ENCODE results near the gene ADH1B.

- TF ChIP-seq, protein P1, sequence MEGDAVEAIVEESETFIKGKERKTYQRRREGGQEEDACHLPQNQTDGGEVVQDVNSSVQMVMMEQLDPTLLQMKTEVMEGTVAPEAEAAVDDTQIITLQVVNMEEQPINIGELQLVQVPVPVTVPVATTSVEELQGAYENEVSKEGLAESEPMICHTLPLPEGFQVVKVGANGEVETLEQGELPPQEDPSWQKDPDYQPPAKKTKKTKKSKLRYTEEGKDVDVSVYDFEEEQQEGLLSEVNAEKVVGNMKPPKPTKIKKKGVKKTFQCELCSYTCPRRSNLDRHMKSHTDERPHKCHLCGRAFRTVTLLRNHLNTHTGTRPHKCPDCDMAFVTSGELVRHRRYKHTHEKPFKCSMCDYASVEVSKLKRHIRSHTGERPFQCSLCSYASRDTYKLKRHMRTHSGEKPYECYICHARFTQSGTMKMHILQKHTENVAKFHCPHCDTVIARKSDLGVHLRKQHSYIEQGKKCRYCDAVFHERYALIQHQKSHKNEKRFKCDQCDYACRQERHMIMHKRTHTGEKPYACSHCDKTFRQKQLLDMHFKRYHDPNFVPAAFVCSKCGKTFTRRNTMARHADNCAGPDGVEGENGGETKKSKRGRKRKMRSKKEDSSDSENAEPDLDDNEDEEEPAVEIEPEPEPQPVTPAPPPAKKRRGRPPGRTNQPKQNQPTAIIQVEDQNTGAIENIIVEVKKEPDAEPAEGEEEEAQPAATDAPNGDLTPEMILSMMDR (IDR thresholded peaks at IDR 0.05 in 8 of 11, conservative IDR thresholded peaks at IDR 0.05 in 3 of 11): no peak
- TF ChIP-seq POLR2A (IDR thresholded peaks at IDR 0.05): no peak
Measured at GRCh38 chr4:99349338-99349737, 28.1 kb upstream of the ADH1B start.

Data from spleen (tissue), 7 donors.